ENCODE measurements around the gene KCTD2.
"Not testable (repeated sequence)": the region's sequence is repeated elsewhere in the genome, so short reads cannot be mapped to it uniquely, and the experiment has no call there.

The KCTD2 gene

GRCh38 chr17:75041656-75042280, 5.3 kb upstream of the KCTD2 start:
- Histone ChIP-seq H3K27me3 (ENCODE audit: control insufficient read depth, insufficient read depth, low read length) (no peaks in the 10 kb centered on the region), H3K9ac (ENCODE audit: low read depth, low read length) (no peak overlapping the region), H3K36me3 (ENCODE audit: insufficient read depth, low read length) (peaks cover 40% of the 10 kb centered on the region), H3K4me1 (ENCODE audit: control insufficient read depth, insufficient read depth, low read length) (peaks cover 3% of the 10 kb centered on the region), H3K9me3 (replicated peaks; ENCODE audit: low read length) (no peaks in the 10 kb centered on the region), H3K4me3 (ENCODE audit: low read length) (no peak overlapping the region), H3K4me2 (ENCODE audit: low read length) (no peak overlapping the region)

GRCh38 chr17:75043789-75044188, 3.2 kb upstream of the KCTD2 start:
- not testable (repeated sequence) for H3K27me3 ChIP-seq (ENCODE audit: control insufficient read depth, insufficient read depth, low read length); H3K9me3 ChIP-seq (replicated peaks; ENCODE audit: low read length); H3K9ac ChIP-seq (ENCODE audit: low read depth, low read length); H3K4me3 ChIP-seq (ENCODE audit: low read length); H3K4me2 ChIP-seq (ENCODE audit: low read length)
- Histone ChIP-seq H3K4me1 (ENCODE audit: control insufficient read depth, insufficient read depth, low read length) (peaks cover 14% of the 10 kb centered on the region), H3K36me3 (ENCODE audit: insufficient read depth, low read length) (peaks cover 32% of the 10 kb centered on the region)

GRCh38 chr17:75044716-75045115, 2.3 kb upstream of the KCTD2 start:
- H3K4me3 ChIP-seq (ENCODE audit: low read length) = no peak overlapping the region
- H3K4me1 ChIP-seq (ENCODE audit: control insufficient read depth, insufficient read depth, low read length) = peaks cover 15% of the 10 kb centered on the region
- no peaks in the 10 kb centered on the region for H3K27me3 ChIP-seq (ENCODE audit: control insufficient read depth, insufficient read depth, low read length)
- H3K9me3 ChIP-seq (replicated peaks; ENCODE audit: low read length) = no peaks in the 10 kb centered on the region
- H3K36me3 ChIP-seq (ENCODE audit: insufficient read depth, low read length) = peaks cover 30% of the 10 kb centered on the region
- H3K4me2 ChIP-seq (ENCODE audit: low read length) = no peak overlapping the region
- H3K9ac ChIP-seq (ENCODE audit: low read depth, low read length) = no peak overlapping the region

GRCh38 chr17:75045946-75046406, 1.0 kb upstream of the KCTD2 start:
- peak overlapping the region; percentile 96 for H3K9ac ChIP-seq (ENCODE audit: low read depth, low read length)
- H3K4me2 ChIP-seq (ENCODE audit: low read length) = peak overlapping the region; percentile 83

GRCh38 chr17:75047398-75048098, 523 bp downstream of the KCTD2 start:
- Histone ChIP-seq H3K9me3 (replicated peaks; ENCODE audit: low read length) (no peaks in the 10 kb centered on the region), H3K4me2 (ENCODE audit: low read length) (peak overlapping the region; percentile 98), H3K4me3 (ENCODE audit: low read length) (peak overlapping the region; percentile 99), H3K36me3 (ENCODE audit: insufficient read depth, low read length) (peaks cover 16% of the 10 kb centered on the region), H3K27me3 (ENCODE audit: control insufficient read depth, insufficient read depth, low read length) (no peaks in the 10 kb centered on the region), H3K9ac (ENCODE audit: low read depth, low read length) (peak overlapping the region; percentile 96), H3K4me1 (ENCODE audit: control insufficient read depth, insufficient read depth, low read length) (peaks cover 15% of the 10 kb centered on the region)

More at GRCh38 chr17:75045946-75046406, 1.0 kb upstream of the KCTD2 start:
- Histone ChIP-seq H3K4me1 (ENCODE audit: control insufficient read depth, insufficient read depth, low read length) (peaks cover 15% of the 10 kb centered on the region), H3K36me3 (ENCODE audit: insufficient read depth, low read length) (peaks cover 24% of the 10 kb centered on the region), H3K4me3 (ENCODE audit: low read length) (peak overlapping the region; percentile 99)
- not testable (repeated sequence) for H3K27me3 ChIP-seq (ENCODE audit: control insufficient read depth, insufficient read depth, low read length); H3K9me3 ChIP-seq (replicated peaks; ENCODE audit: low read length)

GRCh38 chr17:75048249-75048878, 1.3 kb downstream of the KCTD2 start:
- peak overlapping the region; percentile 98 for H3K4me2 ChIP-seq (ENCODE audit: low read length)
- peak overlapping the region; percentile 99 for H3K4me3 ChIP-seq (ENCODE audit: low read length)
- peaks cover 15% of the 10 kb centered on the region for H3K4me1 ChIP-seq (ENCODE audit: control insufficient read depth, insufficient read depth, low read length)
- H3K27me3 ChIP-seq (ENCODE audit: control insufficient read depth, insufficient read depth, low read length) = no peaks in the 10 kb centered on the region
- no peaks in the 10 kb centered on the region for H3K9me3 ChIP-seq (replicated peaks; ENCODE audit: low read length)
- peaks cover 20% of the 10 kb centered on the region for H3K36me3 ChIP-seq (ENCODE audit: insufficient read depth, low read length)
- peak overlapping the region; percentile 96 for H3K9ac ChIP-seq (ENCODE audit: low read depth, low read length)

- no peaks in the 10 kb centered on the region for H3K9me3 ChIP-seq (replicated peaks; ENCODE audit: low read length)
- H3K4me3 ChIP-seq (ENCODE audit: low read length) = no peak overlapping the region
- peaks cover 26% of the 10 kb centered on the region for H3K36me3 ChIP-seq (ENCODE audit: insufficient read depth, low read length)
- peak overlapping the region; percentile 96 for H3K9ac ChIP-seq (ENCODE audit: low read depth, low read length)
- no peaks in the 10 kb centered on the region for H3K27me3 ChIP-seq (ENCODE audit: control insufficient read depth, insufficient read depth, low read length)
- peaks cover 15% of the 10 kb centered on the region for H3K4me1 ChIP-seq (ENCODE audit: control insufficient read depth, insufficient read depth, low read length)
- H3K4me2 ChIP-seq (ENCODE audit: low read length) = peak overlapping the region; percentile 98
Measured at GRCh38 chr17:75049057-75049456, 2.0 kb downstream of the KCTD2 start.

- Histone ChIP-seq H3K4me3 (ENCODE audit: low read length) (no peak overlapping the region), H3K9me3 (replicated peaks; ENCODE audit: low read length) (no peaks in the 10 kb centered on the region), H3K36me3 (ENCODE audit: insufficient read depth, low read length) (peaks cover 28% of the 10 kb centered on the region), H3K4me2 (ENCODE audit: low read length) (no peak overlapping the region), H3K4me1 (ENCODE audit: control insufficient read depth, insufficient read depth, low read length) (peaks cover 15% of the 10 kb centered on the region), H3K9ac (ENCODE audit: low read depth, low read length) (no peak overlapping the region), H3K27me3 (ENCODE audit: control insufficient read depth, insufficient read depth, low read length) (no peaks in the 10 kb centered on the region)
Measured at GRCh38 chr17:75049706-75050105, 2.7 kb downstream of the KCTD2 start.

- no peaks in the 10 kb centered on the region for H3K27me3 ChIP-seq (ENCODE audit: control insufficient read depth, insufficient read depth, low read length)
- no peaks in the 10 kb centered on the region for H3K9me3 ChIP-seq (replicated peaks; ENCODE audit: low read length)
- no peak overlapping the region for H3K4me2 ChIP-seq (ENCODE audit: low read length)
- no peak overlapping the region for H3K9ac ChIP-seq (ENCODE audit: low read depth, low read length)
- H3K4me1 ChIP-seq (ENCODE audit: control insufficient read depth, insufficient read depth, low read length) = peaks cover 13% of the 10 kb centered on the region
- H3K36me3 ChIP-seq (ENCODE audit: insufficient read depth, low read length) = peaks cover 33% of the 10 kb centered on the region
- H3K4me3 ChIP-seq (ENCODE audit: low read length) = no peak overlapping the region
Measured at GRCh38 chr17:75051941-75052340, 4.9 kb downstream of the KCTD2 start.

- Histone ChIP-seq H3K4me1 (ENCODE audit: control insufficient read depth, insufficient read depth, low read length) (peaks cover 17% of the 10 kb centered on the region), H3K9ac (ENCODE audit: low read depth, low read length) (peak overlapping the region; percentile 42), H3K27me3 (ENCODE audit: control insufficient read depth, insufficient read depth, low read length) (no peaks in the 10 kb centered on the region), H3K4me2 (ENCODE audit: low read length) (peak overlapping the region; percentile 53), H3K36me3 (ENCODE audit: insufficient read depth, low read length) (peaks cover 38% of the 10 kb centered on the region), H3K4me3 (ENCODE audit: low read length) (no peak overlapping the region), H3K9me3 (replicated peaks; ENCODE audit: low read length) (no peaks in the 10 kb centered on the region)
Measured at GRCh38 chr17:75059369-75060345, 12.6 kb downstream of the KCTD2 start.

All from skeletal muscle satellite cell (primary cell).